Caco-2 (cell line): ENCODE results near the gene HS3ST4. TPM values are rescaled to one million over a fixed set of nuclear protein-coding genes. Genes with fewer than 3 reads are reported as not detected.

Experiments used
- BruUV-seq: library from RNA; stranded (reverse); fragments of 400-500 nt; replicated peaks from 2 replicates; lab custom pipeline; 2021; lab: Mats Ljungman, UMichigan
- CTCF ChIA-PET: fragments of 300-600 bp; sonication (Branson Sonifier 250); formaldehyde crosslinking; loops from one replicate; lab custom pipeline; 2022; ENCODE audit warnings: antibody characterized with exemption; lab: Charles Lee
- POLR2A ChIA-PET: fragments of 300-600 bp; sonication (Branson Sonifier 250); formaldehyde crosslinking; loops from one replicate; lab custom pipeline; 2022; ENCODE audit warnings: antibody characterized with exemption; lab: Charles Lee
- DNase-seq, 2 experiments: peaks; one replicate each; pipeline versions ENCODE4 v3.0.0 to v3.0.0-alpha.2; 2020 to 2022
- H3K27me3 ChIP-seq: replicated peaks from 2 replicates; pipeline ENCODE4 v1.6.0; 2011; ENCODE audit warnings: low read length; ENCODE audit not compliant: control insufficient read depth, insufficient read depth
- H3K36me3 ChIP-seq: 2 replicates; pipeline ENCODE4 v1.5.1; 2011; ENCODE audit warnings: low read length; ENCODE audit not compliant: control insufficient read depth, insufficient read depth
- H3K4me1 ChIP-seq: fragments of 250-450 bp; sonication (Bioruptor Pico); 2 replicates; pipeline ENCODE4 v1.5.1; 2020; ENCODE audit warnings: mild to moderate bottlenecking
- H3K4me3 ChIP-seq: 2 replicates; pipeline ENCODE4 v1.5.1; 2011; ENCODE audit warnings: low read depth, mild to moderate bottlenecking, control low read depth, low read length
- H3K9me3 ChIP-seq: fragments of 250-450 bp; sonication (Bioruptor Pico); 2 replicates; pipeline ENCODE4 v1.5.1; 2020; ENCODE audit warnings: mild to moderate bottlenecking, moderate library complexity
- H3K27ac Mint-ChIP-seq: one replicate; pipeline ENCODE4 v1.8.0; 2022; ENCODE audit warnings: mixed read lengths; ENCODE audit not compliant: unreplicated experiment
- H3K27me3 Mint-ChIP-seq: one replicate; pipeline ENCODE4 v1.8.0; 2022; ENCODE audit warnings: mixed read lengths; ENCODE audit not compliant: insufficient read depth, unreplicated experiment
- H3K36me3 Mint-ChIP-seq: one replicate; pipeline ENCODE4 v1.8.0; 2022; ENCODE audit warnings: mild to moderate bottlenecking, mixed read lengths; ENCODE audit not compliant: insufficient read depth, unreplicated experiment
- H3K4me1 Mint-ChIP-seq: one replicate; pipeline ENCODE4 v1.8.0; 2022; ENCODE audit warnings: low read depth, mixed read lengths; ENCODE audit not compliant: unreplicated experiment
- H3K4me3 Mint-ChIP-seq: one replicate; pipeline ENCODE4 v1.8.0; 2022; ENCODE audit warnings: mild to moderate bottlenecking, moderate library complexity, mixed read lengths; ENCODE audit not compliant: unreplicated experiment
- H3K9me3 Mint-ChIP-seq: one replicate; pipeline ENCODE4 v1.8.0; 2022; ENCODE audit warnings: mixed read lengths; ENCODE audit not compliant: unreplicated experiment
- CTCF ChIP-seq, 2 experiments: fragments of 200-600 bp in 1 of 2; IDR thresholded peaks; 1 replicate in 1 of 2; 2 replicates in 1 of 2; pipeline versions ENCODE4 v1.5.1 to v1.8.0; 2011 to 2022; ENCODE audit warnings: antibody characterized with exemption in 1 of 2, control low read depth in 1 of 2, inconsistent platforms in 1 of 2, low read depth in 1 of 2, low read length in 1 of 2, mild to moderate bottlenecking in 1 of 2, moderate library complexity in 1 of 2; ENCODE audit not compliant: insufficient read depth in 1 of 2, severe bottlenecking in 1 of 2, unreplicated experiment in 1 of 2
- intact Hi-C: fragments of 100-400 bp; cut with micrococcal nuclease; formaldehyde crosslinking; loops from one replicate; pipeline ENCODE4 v1.10.0; 2022; ENCODE audit not compliant: unreplicated experiment
- total RNA-seq: library from RNA; stranded (reverse); gene quantifications from 2 replicates; pipeline ENCODE4 v1.2.3, GENCODE V29; 2022

HS3ST4 gene
- total RNA-seq, 1 experiment from 2014 or later: 0.11 TPM

DNA sequence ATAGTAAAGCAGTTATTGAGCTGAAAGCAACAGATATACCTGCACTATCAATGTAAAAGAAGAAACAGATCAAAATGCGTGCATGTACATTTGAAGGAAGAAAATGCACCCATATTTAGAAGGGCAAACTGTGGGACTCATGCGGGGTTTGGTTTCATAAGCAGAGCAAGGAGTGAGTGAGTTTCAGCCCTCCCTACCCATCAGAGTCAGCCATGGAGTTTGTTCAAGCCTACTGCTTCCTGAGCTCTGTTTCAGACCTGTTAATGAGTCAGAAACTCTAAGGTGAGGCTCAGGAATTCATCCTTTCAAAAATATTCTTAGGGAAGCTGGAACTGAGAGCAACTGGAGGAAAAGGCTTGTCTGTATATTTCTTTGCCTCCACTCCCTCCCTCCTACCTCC, 446.2 kb downstream of the HS3ST4 start:
- Mint-ChIP-seq H3K36me3 (no peaks in the 10 kb centered on the region), H3K4me3 (no peak overlapping the region), H3K27me3 (no peaks in the 10 kb centered on the region), H3K9me3 (no peaks in the 10 kb centered on the region), H3K4me1 (no peaks in the 10 kb centered on the region), H3K27ac (no peak overlapping the region)
- no TSS peak for BruUV-seq
- H3K9me3 ChIP-seq: no peaks in the 10 kb centered on the region
- TF ChIP-seq CTCF (IDR thresholded peaks at IDR 0.05; ENCODE audit: insufficient read depth in 1 of 2, low read depth in 1 of 2, low read length in 1 of 2, severe bottlenecking in 1 of 2, unreplicated experiment in 1 of 2): no peak
- no peak for DNase-seq
- intact Hi-C loops: no loop called here
- ChIA-PET CTCF (no interaction called here), POLR2A (no interaction called here)
- H3K27me3 ChIP-seq: no peaks in the 10 kb centered on the region
- H3K4me1 ChIP-seq: no peaks in the 10 kb centered on the region
- no peak overlapping the region for H3K4me3 ChIP-seq
- no peaks in the 10 kb centered on the region for H3K36me3 ChIP-seq

DNA sequence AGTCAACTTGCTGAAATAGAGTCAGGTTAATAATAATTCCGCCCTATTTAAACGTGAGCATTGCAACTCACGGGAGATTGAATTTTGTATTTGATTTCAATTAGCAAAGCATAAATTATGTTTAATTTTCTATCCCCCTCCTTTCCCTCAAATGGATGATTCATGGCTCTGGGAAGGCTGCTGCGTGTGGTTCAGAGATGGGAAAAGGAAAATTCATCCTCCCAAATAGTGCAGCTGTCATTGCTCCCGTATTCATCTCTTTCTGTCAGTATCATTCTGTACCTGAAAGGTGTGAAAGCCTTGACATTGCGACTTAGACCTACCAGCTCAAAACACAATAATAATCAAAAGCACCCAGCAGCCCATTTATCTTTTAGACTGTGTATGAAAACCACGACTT, 447.3 kb downstream of the HS3ST4 start:
- intact Hi-C loops: no loop called here
- Mint-ChIP-seq H3K27ac (no peak overlapping the region), H3K27me3 (no peaks in the 10 kb centered on the region), H3K4me3 (no peak overlapping the region), H3K36me3 (no peaks in the 10 kb centered on the region), H3K9me3 (no peaks in the 10 kb centered on the region), H3K4me1 (no peaks in the 10 kb centered on the region)
- Histone ChIP-seq H3K9me3 (no peaks in the 10 kb centered on the region), H3K4me1 (no peaks in the 10 kb centered on the region), H3K27me3 (no peaks in the 10 kb centered on the region), H3K36me3 (no peaks in the 10 kb centered on the region), H3K4me3 (no peak overlapping the region)
- ChIA-PET POLR2A (no interaction called here), CTCF (no interaction called here)
- no TSS peak for BruUV-seq
- no peak for TF ChIP-seq CTCF (IDR thresholded peaks at IDR 0.05; ENCODE audit: insufficient read depth in 1 of 2, low read depth in 1 of 2, low read length in 1 of 2, severe bottlenecking in 1 of 2, unreplicated experiment in 1 of 2)
- no peak for DNase-seq

GRCh38 chr16:26139884-26140283, 448.1 kb downstream of the HS3ST4 start:
- Histone ChIP-seq H3K4me1 (no peaks in the 10 kb centered on the region), H3K36me3 (no peaks in the 10 kb centered on the region), H3K27me3 (no peaks in the 10 kb centered on the region), H3K9me3 (no peaks in the 10 kb centered on the region), H3K4me3 (no peak overlapping the region)
- Mint-ChIP-seq H3K4me1 (no peaks in the 10 kb centered on the region), H3K4me3 (no peak overlapping the region), H3K27me3 (no peaks in the 10 kb centered on the region), H3K36me3 (no peaks in the 10 kb centered on the region), H3K9me3 (no peaks in the 10 kb centered on the region), H3K27ac (no peak overlapping the region)
- CTCF ChIA-PET: no interaction called here
- no peak for TF ChIP-seq CTCF (IDR thresholded peaks at IDR 0.05; ENCODE audit: insufficient read depth in 1 of 2, low read depth in 1 of 2, low read length in 1 of 2, severe bottlenecking in 1 of 2, unreplicated experiment in 1 of 2)
- intact Hi-C loops: no loop called here
- POLR2A ChIA-PET: no interaction called here
- DNase-seq: no peak
- BruUV-seq: no TSS peak
